ENCODE measurements around the gene ZNF678.

DNA sequence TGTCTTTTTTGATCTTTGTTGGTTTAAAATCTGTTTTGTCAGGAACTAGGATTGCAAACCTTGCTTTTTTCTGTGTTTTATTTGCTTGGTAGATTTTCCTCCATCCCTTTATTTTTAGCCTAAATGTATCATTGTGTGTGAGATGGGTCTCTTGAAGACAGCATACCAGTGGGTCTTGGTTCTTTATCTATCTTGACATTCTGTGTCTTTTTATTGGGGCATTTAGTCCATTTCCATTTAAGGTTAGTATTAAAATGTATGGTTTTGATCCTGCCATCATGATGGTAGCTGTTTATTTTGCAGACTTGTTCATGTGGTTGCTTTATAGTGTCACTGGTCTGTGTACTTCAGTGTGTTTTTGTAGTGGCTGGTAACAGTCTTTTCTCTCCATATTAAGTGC, 14.1 kb downstream of the ZNF678 start:
- TF ChIP-seq, protein P1, sequence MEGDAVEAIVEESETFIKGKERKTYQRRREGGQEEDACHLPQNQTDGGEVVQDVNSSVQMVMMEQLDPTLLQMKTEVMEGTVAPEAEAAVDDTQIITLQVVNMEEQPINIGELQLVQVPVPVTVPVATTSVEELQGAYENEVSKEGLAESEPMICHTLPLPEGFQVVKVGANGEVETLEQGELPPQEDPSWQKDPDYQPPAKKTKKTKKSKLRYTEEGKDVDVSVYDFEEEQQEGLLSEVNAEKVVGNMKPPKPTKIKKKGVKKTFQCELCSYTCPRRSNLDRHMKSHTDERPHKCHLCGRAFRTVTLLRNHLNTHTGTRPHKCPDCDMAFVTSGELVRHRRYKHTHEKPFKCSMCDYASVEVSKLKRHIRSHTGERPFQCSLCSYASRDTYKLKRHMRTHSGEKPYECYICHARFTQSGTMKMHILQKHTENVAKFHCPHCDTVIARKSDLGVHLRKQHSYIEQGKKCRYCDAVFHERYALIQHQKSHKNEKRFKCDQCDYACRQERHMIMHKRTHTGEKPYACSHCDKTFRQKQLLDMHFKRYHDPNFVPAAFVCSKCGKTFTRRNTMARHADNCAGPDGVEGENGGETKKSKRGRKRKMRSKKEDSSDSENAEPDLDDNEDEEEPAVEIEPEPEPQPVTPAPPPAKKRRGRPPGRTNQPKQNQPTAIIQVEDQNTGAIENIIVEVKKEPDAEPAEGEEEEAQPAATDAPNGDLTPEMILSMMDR (IDR thresholded peaks at IDR 0.05) = no peak
- TF ChIP-seq EZH2 (IDR thresholded peaks at IDR 0.05; ENCODE audit: borderline replicate concordance, insufficient read depth, low read depth, low read length, poor library complexity, severe bottlenecking) = no peak

All from B cell (primary cell).